PC-3 (cell line): ENCODE results near the gene SNRNP200. TPM values are rescaled to one million over a fixed set of nuclear protein-coding genes. Genes with fewer than 3 reads are reported as not detected.

ENCODE experiments used
- ATAC-seq: fragments of 200-7000 bp; cut with Tn5 transposase; 2 replicates; pipeline ENCODE4 v1.9.1; 2020; ENCODE audit warnings: mild to moderate bottlenecking, moderate library complexity
- BruUV-seq: library from RNA; stranded (reverse); fragments of 400-500 nt; replicated peaks from 2 replicates; lab custom pipeline; 2021; lab: Mats Ljungman, UMichigan
- CTCF ChIA-PET: fragments of 300-600 bp; sonication (Branson Sonifier 250); formaldehyde crosslinking; loops from one replicate; lab custom pipeline; 2022; ENCODE audit warnings: antibody characterized with exemption; lab: Charles Lee
- POLR2A ChIA-PET: fragments of 300-600 bp; sonication (Branson Sonifier 250); formaldehyde crosslinking; loops from one replicate; lab custom pipeline; 2022; ENCODE audit warnings: antibody characterized with exemption; ENCODE audit not compliant: unreplicated experiment; lab: Charles Lee
- DNase-seq: peaks from one replicate; pipeline ENCODE4 v3.0.0-alpha.2; 2015
- H2AFZ ChIP-seq: fragments of 300-600 bp; sonication (generic); 2 replicates; pipeline ENCODE4 v1.6.0; 2016; ENCODE audit warnings: antibody characterized with exemption, low read length
- H3F3A ChIP-seq: fragments of 300-600 bp; sonication (generic); one replicate; pipeline ENCODE4 v1.6.0; 2017; ENCODE audit warnings: antibody characterized with exemption, low read length, control low read depth, mild to moderate bottlenecking; ENCODE audit not compliant: unreplicated experiment
- H3K27ac ChIP-seq: fragments of 300-600 bp; sonication (generic); 2 replicates; pipeline ENCODE4 v1.5.1; 2016; ENCODE audit warnings: mild to moderate bottlenecking, low read length
- H3K27me3 ChIP-seq: fragments of 300-600 bp; sonication (generic); 2 replicates; pipeline ENCODE4 v1.6.1; 2016; ENCODE audit warnings: low read length, mixed read lengths
- H3K36me3 ChIP-seq: fragments of 300-600 bp; sonication (generic); 2 replicates; pipeline ENCODE4 v1.6.1; 2016; ENCODE audit warnings: low read depth, mixed run types, low read length, mixed read lengths
- H3K4me1 ChIP-seq: fragments of 300-600 bp; sonication (generic); 2 replicates; pipeline ENCODE4 v1.5.1; 2016; ENCODE audit warnings: low read length; ENCODE audit not compliant: insufficient read depth
- H3K4me2 ChIP-seq: fragments of 300-600 bp; sonication (generic); 2 replicates; pipeline ENCODE4 v1.6.0; 2016; ENCODE audit warnings: low read length
- H3K4me3 ChIP-seq: fragments of 300-600 bp; sonication (generic); 2 replicates; pipeline ENCODE4 v1.5.1; 2016; ENCODE audit warnings: mild to moderate bottlenecking, low read length, mixed read lengths
- H3K79me2 ChIP-seq: fragments of 300-600 bp; sonication (generic); 2 replicates; pipeline ENCODE4 v1.6.1; 2017; ENCODE audit warnings: low read length, mixed read lengths
- H3K9ac ChIP-seq: fragments of 300-600 bp; sonication (generic); 2 replicates; pipeline ENCODE4 v1.6.0; 2016; ENCODE audit warnings: mild to moderate bottlenecking, low read length
- H3K9me2 ChIP-seq: fragments of 300-600 bp; sonication (generic); replicated peaks from 2 replicates; pipeline ENCODE4 v1.6.1; 2016; ENCODE audit warnings: mixed run types, low read length, mixed read lengths
- H3K9me3 ChIP-seq: fragments of 300-600 bp; sonication (generic); 2 replicates; pipeline ENCODE4 v1.6.1; 2016; ENCODE audit warnings: low read length, mixed read lengths
- H4K20me1 ChIP-seq: fragments of 300-600 bp; sonication (generic); 2 replicates; pipeline ENCODE4 v1.6.1; 2016; ENCODE audit warnings: low read length, mixed read lengths
- CTCF ChIP-seq: fragments of 300-600 bp; sonication (generic); conservative IDR thresholded peaks from 2 replicates; pipeline ENCODE4 v1.5.1; 2017; ENCODE audit warnings: antibody characterized with exemption, low read depth, mild to moderate bottlenecking, low read length
- EZH2 ChIP-seq: fragments of 300-600 bp; sonication (generic); IDR thresholded peaks from one replicate; pipeline ENCODE4 v1.6.1; 2017; ENCODE audit warnings: antibody characterized with exemption, mild to moderate bottlenecking, low read length; ENCODE audit not compliant: unreplicated experiment
- EZH2phosphoT487 ChIP-seq: fragments of 300-600 bp; sonication (generic); IDR thresholded peaks from 2 replicates; pipeline ENCODE4 v1.6.1; 2018; ENCODE audit warnings: mild to moderate bottlenecking, antibody characterized with exemption, low read length, borderline replicate concordance
- intact Hi-C: fragments of 100-400 bp; cut with micrococcal nuclease; formaldehyde crosslinking; loops from 2 replicates; pipeline ENCODE4 v1.9.0; 2023
- total RNA-seq: library from RNA; depleted of rRNA; stranded (reverse); fragments of >200 nt; gene quantifications from 2 replicates; pipeline ENCODE4 v1.2.3, GENCODE V29; 2014; rRNA removed

The SNRNP200 gene
- total RNA-seq, 1 experiment from 2014 or later: 77.8 TPM

- BruUV-seq: no TSS peak
Observed at GRCh38 chr2:96231316-96231715, 74.0 kb downstream of the SNRNP200 start.

GRCh38 chr2:96225016-96225533 lies 80.3 kb downstream of the SNRNP200 start:
- Histone ChIP-seq H3K36me3 (no peaks in the 10 kb centered on the region), H3K79me2 (no peaks in the 10 kb centered on the region), H3K27ac (no peak overlapping the region), H3K4me2 (no peak overlapping the region), H3F3A (no peaks in the 10 kb centered on the region), H3K4me3 (no peak overlapping the region), H3K27me3 (no peaks in the 10 kb centered on the region), H4K20me1 (no peaks in the 10 kb centered on the region), H3K9me3 (no peaks in the 10 kb centered on the region), H3K9ac (no peak overlapping the region), H3K4me1 (no peaks in the 10 kb centered on the region), H2AFZ (no peak overlapping the region), H3K9me2 (no peaks in the 10 kb centered on the region)
- POLR2A ChIA-PET: no interaction called here
- TF ChIP-seq EZH2phosphoT487: no peak
- TF ChIP-seq EZH2: no peak
- TF ChIP-seq CTCF: no peak
- ATAC-seq (no peak), DNase-seq (no peak)
- intact Hi-C loops: no loop called here
- CTCF ChIA-PET: no interaction called here
- BruUV-seq: no TSS peak

More at GRCh38 chr2:96231316-96231715, 74.0 kb downstream of the SNRNP200 start:
- no peaks in the 10 kb centered on the region for H3K9me2 ChIP-seq
- H4K20me1 ChIP-seq: no peaks in the 10 kb centered on the region
- ATAC-seq (no peak), DNase-seq (no peak)
- H3K4me3 ChIP-seq: no peak overlapping the region
- H3K27ac ChIP-seq: no peak overlapping the region
- CTCF ChIA-PET: no interaction called here
- TF ChIP-seq EZH2: no peak
- TF ChIP-seq CTCF: no peak
- TF ChIP-seq EZH2phosphoT487: no peak
- no peaks in the 10 kb centered on the region for H3K4me1 ChIP-seq
- H2AFZ ChIP-seq: no peak overlapping the region
- no peaks in the 10 kb centered on the region for H3K9me3 ChIP-seq
- no peaks in the 10 kb centered on the region for H3K27me3 ChIP-seq
- POLR2A ChIA-PET: interaction anchor here (0.9 kb wide), 1 partner anchor 25 kb away, joined by 10 read pairs; no protein-coding TSS in a partner anchor
- H3K9ac ChIP-seq: no peak overlapping the region
- H3K79me2 ChIP-seq: no peaks in the 10 kb centered on the region
- no peaks in the 10 kb centered on the region for H3K36me3 ChIP-seq
- no peaks in the 10 kb centered on the region for H3F3A ChIP-seq
- intact Hi-C loops: no loop called here
- H3K4me2 ChIP-seq: no peak overlapping the region

Other genes starting within 250 kb of the SNRNP200 start
- gene ADRA2B, start 189.0 kb downstream of the SNRNP200 start, total RNA-seq: 0.12 TPM in 1 of 2 replicates, not detected in the other
- not detected in 2 replicates for gene ASTL, start 167.0 kb downstream of the SNRNP200 start, total RNA-seq
- gene DUSP2, start 160.1 kb downstream of the SNRNP200 start, total RNA-seq: 6.9 and 16.7 TPM in 2 replicates
- 164 and 169 TPM in 2 replicates for gene STARD7, start 96.7 kb downstream of the SNRNP200 start, total RNA-seq
- gene TMEM127, start 39.5 kb downstream of the SNRNP200 start, total RNA-seq: 31.9 and 33.9 TPM in 2 replicates
- 124 and 130 TPM in 2 replicates for gene CIAO1, start 39.3 kb downstream of the SNRNP200 start, total RNA-seq
- not detected in 2 replicates for gene ITPRIPL1, start 19.8 kb upstream of the SNRNP200 start, total RNA-seq
- 85.5 and 89.6 TPM in 2 replicates for gene NCAPH, start 30.2 kb upstream of the SNRNP200 start, total RNA-seq
- 0.18 and 0.40 TPM in 2 replicates for gene NEURL3, start 199.8 kb upstream of the SNRNP200 start, total RNA-seq
- 6.1 and 8.2 TPM in 2 replicates for gene ARID5A, start 231.2 kb upstream of the SNRNP200 start, total RNA-seq